Measurements from ENCODE around the gene DENND5A. TPM values are rescaled to one million over a fixed set of nuclear protein-coding genes. Genes with fewer than 3 reads are reported as not detected.

The DENND5A gene
- total RNA-seq, 4 donors from 2014 or later = 79.2 to 151 (median 96.2) TPM

GRCh38 chr11:9130297-9130696 lies 134.9 kb downstream of the DENND5A start:
- Histone ChIP-seq H3K27ac (no peak overlapping the region), H3K9me3 (no peaks in the 10 kb centered on the region), H3K27me3 (no peaks in the 10 kb centered on the region), H3K4me3 (no peak overlapping the region), H3K4me1 (no peaks in the 10 kb centered on the region), H3K36me3 (peaks cover 0 to 23% of the 10 kb centered on the region in 2 donors)
- no peak for ATAC-seq
- TF ChIP-seq EP300 (IDR thresholded peaks at IDR 0.05) = no peak
- no peak for TF ChIP-seq CTCF (IDR thresholded peaks at IDR 0.05)
- TF ChIP-seq POLR2AphosphoS5 (IDR thresholded peaks at IDR 0.05) = no peak
- no peak for TF ChIP-seq POLR2A (IDR thresholded peaks at IDR 0.05)
- WGBS, 2 donors (ENCODE audit: low coverage in 1 of 2) = 83 to 86% methylated on average over 1 of the region's 1 CpG

- no peaks in the 10 kb centered on the region for H3K4me1 ChIP-seq
- peaks cover 0 to 11% of the 10 kb centered on the region in 2 donors for H3K36me3 ChIP-seq
- no peak overlapping the region for H3K4me3 ChIP-seq
- H3K27ac ChIP-seq = no peak overlapping the region
- no peak for ATAC-seq
- no peaks in the 10 kb centered on the region for H3K9me3 ChIP-seq
- H3K27me3 ChIP-seq = no peaks in the 10 kb centered on the region
- TF ChIP-seq CTCF (IDR thresholded peaks at IDR 0.05) (no peak), POLR2AphosphoS5 (IDR thresholded peaks at IDR 0.05) (no peak), POLR2A (IDR thresholded peaks at IDR 0.05) (no peak), EP300 (IDR thresholded peaks at IDR 0.05) (no peak)
- 61 to 72% methylated on average over 2 of the region's 2 CpGs for WGBS, 2 donors (ENCODE audit: low coverage in 1 of 2)
Measured at GRCh38 chr11:9126636-9127035, 138.5 kb downstream of the DENND5A start.

GRCh38 chr11:9125185-9125886 lies 139.8 kb downstream of the DENND5A start:
- ATAC-seq = no peak
- Histone ChIP-seq H3K27me3 (no peaks in the 10 kb centered on the region), H3K9me3 (no peaks in the 10 kb centered on the region), H3K4me3 (no peak overlapping the region), H3K36me3 (peaks cover 0 to 7% of the 10 kb centered on the region in 2 donors), H3K4me1 (no peaks in the 10 kb centered on the region), H3K27ac (no peak overlapping the region)
- TF ChIP-seq POLR2AphosphoS5 (IDR thresholded peaks at IDR 0.05) = no peak
- no peak for TF ChIP-seq CTCF (IDR thresholded peaks at IDR 0.05)
- no peak for TF ChIP-seq EP300 (IDR thresholded peaks at IDR 0.05)
- TF ChIP-seq POLR2A (IDR thresholded peaks at IDR 0.05) = no peak
- WGBS, 2 donors (ENCODE audit: low coverage in 1 of 2) = 83 to 100% methylated on average over 1 to 2 of the region's 2 CpGs

GRCh38 chr11:9123595-9124304 lies 141.4 kb downstream of the DENND5A start:
- no peaks in the 10 kb centered on the region for H3K27me3 ChIP-seq
- TF ChIP-seq POLR2A (IDR thresholded peaks at IDR 0.05) (no peak), POLR2AphosphoS5 (IDR thresholded peaks at IDR 0.05) (no peak), CTCF (IDR thresholded peaks at IDR 0.05) (no peak), EP300 (IDR thresholded peaks at IDR 0.05) (no peak)
- no peak overlapping the region for H3K27ac ChIP-seq
- no peaks in the 10 kb centered on the region for H3K4me1 ChIP-seq
- ATAC-seq = no peak
- H3K36me3 ChIP-seq = peaks cover 0 to 7% of the 10 kb centered on the region in 2 donors
- H3K4me3 ChIP-seq = no peak overlapping the region
- WGBS, 2 donors (ENCODE audit: low coverage in 1 of 2) = 79 to 100% methylated on average over 2 of the region's 2 CpGs
- no peaks in the 10 kb centered on the region for H3K9me3 ChIP-seq

- no peak for ATAC-seq
- no peaks in the 10 kb centered on the region for H3K27me3 ChIP-seq
- no peaks in the 10 kb centered on the region for H3K9me3 ChIP-seq
- no peaks in the 10 kb centered on the region for H3K4me1 ChIP-seq
- peaks cover 0 to 7% of the 10 kb centered on the region in 2 donors for H3K36me3 ChIP-seq
- no peak overlapping the region for H3K4me3 ChIP-seq
- TF ChIP-seq POLR2A (IDR thresholded peaks at IDR 0.05) = no peak
- no peak for TF ChIP-seq POLR2AphosphoS5 (IDR thresholded peaks at IDR 0.05)
- no peak for TF ChIP-seq CTCF (IDR thresholded peaks at IDR 0.05)
- TF ChIP-seq EP300 (IDR thresholded peaks at IDR 0.05) = no peak
- WGBS, 2 donors (ENCODE audit: low coverage in 1 of 2) = 95 to 100% methylated on average over 2 of the region's 2 CpGs
- H3K27ac ChIP-seq = no peak overlapping the region
Measured at GRCh38 chr11:9121469-9121796, 143.7 kb downstream of the DENND5A start.
